GM12872 (cell line): ENCODE data around the gene YKT6.

Experiments used
- CTCF ChIP-seq: IDR thresholded peaks from 3 replicates; pipeline ENCODE4 v1.5.1; 2011; ENCODE audit warnings: low read depth, mild to moderate bottlenecking, low read length, moderate library complexity; ENCODE audit not compliant: insufficient read depth

Gene YKT6

GRCh38 chr7:44217852-44218402 is 17.1 kb downstream of the YKT6 start:
- no peak for TF ChIP-seq CTCF

DNA sequence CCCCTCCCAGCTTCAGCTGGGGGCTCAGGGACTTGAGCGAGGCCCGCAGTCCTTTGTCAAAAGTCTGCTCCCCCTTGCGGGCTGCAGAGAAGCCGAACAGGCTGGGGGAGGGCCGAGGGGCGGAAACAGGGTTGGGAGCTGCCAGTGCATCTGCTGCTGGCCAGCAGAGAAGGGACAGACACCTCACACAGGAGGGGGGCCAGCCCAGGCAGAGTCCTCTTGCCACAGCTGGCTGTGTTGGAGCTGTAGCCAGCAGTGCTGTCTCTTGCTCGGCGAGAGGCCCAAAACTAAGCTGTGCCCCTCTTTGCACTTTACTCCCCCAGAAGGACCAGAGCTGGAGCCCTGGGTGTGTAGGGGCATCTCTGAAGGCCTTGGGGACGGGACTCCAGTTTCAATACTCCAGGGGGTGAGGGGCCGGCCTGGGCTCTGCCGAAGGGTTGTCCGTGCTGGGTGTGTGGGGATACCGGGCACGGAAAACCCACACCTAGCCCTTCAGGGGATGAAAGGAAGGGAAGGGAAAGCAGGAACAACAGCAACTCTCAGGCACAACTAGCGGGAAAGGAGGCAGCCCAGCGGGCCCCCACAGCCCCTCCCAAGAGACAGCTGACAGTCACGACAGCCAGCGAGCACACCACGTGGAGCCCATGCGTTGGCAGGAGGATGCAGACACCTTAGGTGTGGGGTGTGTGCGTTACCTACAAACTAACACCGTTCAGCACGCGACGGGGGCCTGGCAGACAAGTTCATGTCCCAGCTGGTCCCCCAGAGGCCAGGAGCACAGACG is 17.8 kb downstream of the YKT6 start:
- no peak for TF ChIP-seq CTCF

DNA sequence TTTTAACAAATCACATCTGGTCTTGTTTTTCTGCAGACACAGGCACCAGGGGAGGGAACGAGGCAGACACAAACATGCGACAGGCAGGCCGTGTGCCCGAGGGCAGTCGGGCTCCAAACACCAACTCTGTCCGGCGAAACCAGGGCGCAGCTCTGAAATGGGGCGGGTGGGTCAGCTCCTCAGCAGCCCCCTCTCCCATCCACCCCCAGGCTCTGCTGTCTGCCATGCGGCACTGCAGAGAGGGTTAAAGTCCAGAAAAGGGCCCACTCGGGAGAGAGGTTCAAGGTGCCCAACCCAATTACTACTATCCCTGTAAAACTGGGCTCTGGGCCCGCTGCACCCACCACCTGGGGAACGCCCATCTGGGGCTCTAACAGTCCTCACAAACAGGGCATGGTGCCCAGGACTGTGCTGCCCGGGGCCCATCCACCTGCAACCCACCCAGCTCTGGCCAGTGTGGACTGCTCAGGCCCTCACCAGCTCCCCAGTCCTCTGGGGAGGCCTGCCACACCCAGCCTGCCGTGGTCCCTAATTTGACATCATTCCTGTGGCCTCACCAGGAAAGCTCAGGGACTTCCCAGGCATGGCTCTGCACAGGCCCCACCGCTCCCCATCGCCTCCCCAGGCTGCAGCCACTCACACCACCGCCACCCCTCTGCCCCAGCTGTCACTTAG is 18.7 kb downstream of the YKT6 start:
- TF ChIP-seq CTCF, result no peak

DNA sequence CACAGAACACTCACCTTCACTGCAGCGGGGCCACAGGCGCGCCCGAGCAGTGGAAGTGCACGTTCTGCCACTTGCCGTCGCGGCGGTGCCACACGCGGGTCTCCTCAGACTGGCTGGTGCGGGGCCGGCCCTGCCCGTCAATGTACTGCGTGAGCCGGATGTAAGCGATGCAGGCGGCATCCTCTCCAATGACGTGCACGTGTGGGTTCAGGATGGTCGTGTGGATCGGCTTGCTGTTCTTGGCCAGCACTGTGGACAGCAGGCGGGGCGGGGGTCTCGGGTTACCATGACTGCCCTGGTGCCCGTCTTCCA is 19.2 kb downstream of the YKT6 start:
- TF ChIP-seq CTCF, result no peak

DNA sequence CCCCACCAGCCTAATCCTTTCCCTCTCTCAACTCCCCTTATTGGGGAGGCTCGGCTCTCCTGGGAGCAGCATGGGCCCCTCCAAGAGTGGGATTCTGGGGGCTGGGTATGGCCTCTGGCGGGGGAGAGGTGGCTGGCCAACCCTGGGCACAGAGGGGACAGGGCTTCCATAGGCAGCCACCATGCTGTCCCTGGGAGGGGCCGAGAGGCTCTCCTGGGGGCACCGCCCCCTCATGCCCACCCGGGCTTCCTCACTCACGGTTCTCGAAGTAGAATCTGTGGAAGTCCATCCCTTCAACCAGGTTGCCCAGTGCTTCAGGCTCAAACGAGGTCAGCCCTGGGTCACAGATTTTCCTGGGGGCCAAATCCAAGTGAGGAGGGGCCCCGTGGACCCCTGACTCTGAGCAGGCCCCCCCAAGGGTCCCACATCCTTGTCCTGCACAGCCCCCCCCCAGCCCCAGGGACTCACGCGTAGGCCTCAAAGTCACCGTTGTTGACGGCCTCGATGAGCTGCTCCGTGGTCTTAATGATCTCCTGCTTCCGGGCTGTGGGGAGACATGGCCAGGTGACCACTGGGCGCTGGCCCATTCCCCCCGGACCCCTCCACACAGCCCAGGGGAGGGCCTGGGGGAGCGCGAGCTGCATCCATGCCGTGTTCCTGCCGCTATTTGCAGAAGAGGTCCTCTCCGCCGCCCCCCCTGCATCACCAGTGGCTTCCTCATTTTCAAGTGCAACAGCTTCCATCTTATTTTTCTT is 19.8 kb downstream of the YKT6 start:
- no peak for TF ChIP-seq CTCF

GRCh38 chr7:44221231-44221791 is 20.5 kb downstream of the YKT6 start:
- TF ChIP-seq CTCF, result no peak

DNA sequence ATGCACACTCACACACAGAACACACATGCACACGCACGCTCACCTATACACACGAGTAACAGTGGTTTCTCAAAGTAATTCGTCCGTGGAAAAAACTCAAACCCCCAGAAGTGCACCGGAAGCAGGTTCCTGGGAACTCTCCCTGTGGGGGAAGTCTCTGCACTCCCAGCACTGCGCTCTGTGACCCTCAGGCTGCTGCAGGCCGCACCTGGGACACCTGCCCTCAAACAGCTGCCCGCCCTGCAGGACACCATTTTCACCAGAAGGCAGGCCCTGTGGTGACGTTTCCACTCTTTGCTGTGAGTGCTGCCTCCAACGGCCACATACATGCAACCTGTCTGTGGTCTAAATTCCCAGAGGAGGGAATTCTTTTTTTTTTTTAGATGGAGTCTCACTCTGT is 21.3 kb downstream of the YKT6 start:
- TF ChIP-seq CTCF, result no peak
